WTC11 (cell line): ENCODE results near the gene AP2S1. TPM values are rescaled to one million over a fixed set of nuclear protein-coding genes. Genes with fewer than 3 reads are reported as not detected.

ENCODE experiments used
- ATAC-seq: fragments of 200-7000 bp; cut with Tn5 transposase; 2 replicates; pipeline ENCODE4 v1.10.0; 2021; ENCODE audit warnings: mild to moderate bottlenecking, moderate library complexity
- CTCF ChIA-PET: fragments of 300-600 bp; sonication (Branson Sonifier 250); formaldehyde crosslinking; loops from one replicate; lab custom pipeline; 2021; ENCODE audit warnings: antibody characterized with exemption; lab: Charles Lee
- POLR2A ChIA-PET: fragments of 350-600 bp; sonication (Branson Sonifier 250); formaldehyde crosslinking; loops from one replicate; lab custom pipeline; 2021; ENCODE audit warnings: antibody characterized with exemption; lab: Charles Lee
- DNase-seq: peaks from one replicate; pipeline ENCODE4 v3.0.0; 2021; ENCODE audit warnings: low spot score
- H3K27ac Mint-ChIP-seq: 2 replicates; pipeline ENCODE4 v1.8.0; 2021; ENCODE audit warnings: mixed read lengths
- H3K27me3 Mint-ChIP-seq: 2 replicates; pipeline ENCODE4 v1.8.0; 2021; ENCODE audit warnings: low read depth, mild to moderate bottlenecking, moderate library complexity, mixed read lengths
- H3K36me3 Mint-ChIP-seq: 2 replicates; pipeline ENCODE4 v1.8.0; 2021; ENCODE audit warnings: mixed read lengths
- H3K4me1 Mint-ChIP-seq: 2 replicates; pipeline ENCODE4 v1.8.0; 2022; ENCODE audit warnings: mixed read lengths
- H3K4me3 Mint-ChIP-seq: 2 replicates; pipeline ENCODE4 v1.8.0; 2021; ENCODE audit warnings: mild to moderate bottlenecking, moderate library complexity, mixed read lengths
- H3K9me3 Mint-ChIP-seq: 2 replicates; pipeline ENCODE4 v1.8.0; 2021; ENCODE audit warnings: mixed read lengths
- ATF1 ChIP-seq: sonication (generic); formaldehyde crosslinking; IDR thresholded peaks from 2 replicates; pipeline ENCODE4 v1.8.1; 2023; ENCODE audit warnings: mild to moderate bottlenecking, moderate library complexity, missing genetic modification reagents
- ATF3 ChIP-seq: sonication (generic); formaldehyde crosslinking; conservative IDR thresholded peaks from 2 replicates; pipeline ENCODE4 v1.8.1; 2022; ENCODE audit warnings: mild to moderate bottlenecking, missing genetic modification reagents
- CTCF ChIP-seq: fragments of 200-600 bp; IDR thresholded peaks from 2 replicates; pipeline ENCODE4 v1.8.0; 2022; ENCODE audit warnings: antibody characterized with exemption
- ELF4 ChIP-seq: sonication (generic); formaldehyde crosslinking; IDR thresholded peaks from 2 replicates; pipeline ENCODE4 v1.8.1; 2022; ENCODE audit warnings: low read depth, mild to moderate bottlenecking, moderate library complexity, missing genetic modification reagents
- FOXJ3 ChIP-seq: sonication (generic); formaldehyde crosslinking; IDR thresholded peaks from 2 replicates; pipeline ENCODE4 v1.9.0; 2021; ENCODE audit warnings: missing genetic modification reagents, mild to moderate bottlenecking, borderline replicate concordance
- KAT7 ChIP-seq: sonication (generic); formaldehyde crosslinking; IDR thresholded peaks from 2 replicates; pipeline ENCODE4 v1.8.1; 2023; ENCODE audit warnings: missing genetic modification reagents, mild to moderate bottlenecking, borderline replicate concordance
- MAX ChIP-seq: sonication (generic); formaldehyde crosslinking; IDR thresholded peaks from 2 replicates; pipeline ENCODE4 v1.8.0; 2022; ENCODE audit warnings: mild to moderate bottlenecking, missing genetic modification reagents
- MXD4 ChIP-seq: fragments of 250-450 bp; sonication (Bioruptor Pico); IDR thresholded peaks from 2 replicates; pipeline ENCODE4 v1.8.0; 2021; ENCODE audit warnings: mild to moderate bottlenecking, moderate library complexity, borderline replicate concordance
- NR3C1 ChIP-seq: sonication (generic); formaldehyde crosslinking; conservative IDR thresholded peaks from 2 replicates; pipeline ENCODE4 v1.8.1; 2023; ENCODE audit warnings: low read depth, mild to moderate bottlenecking, missing genetic modification reagents
- PRRX2 ChIP-seq: fragments of 250-450 bp; sonication (Bioruptor Pico); IDR thresholded peaks from 2 replicates; pipeline ENCODE4 v1.8.0; 2021; ENCODE audit warnings: mild to moderate bottlenecking
- SMAD3 ChIP-seq: sonication (generic); formaldehyde crosslinking; IDR thresholded peaks from 2 replicates; pipeline ENCODE4 v1.8.0; 2022; ENCODE audit warnings: missing genetic modification reagents, mild to moderate bottlenecking, borderline replicate concordance
- TEAD1 ChIP-seq: sonication (generic); formaldehyde crosslinking; IDR thresholded peaks from 2 replicates; pipeline ENCODE4 v1.8.0; 2022; ENCODE audit warnings: mild to moderate bottlenecking, missing genetic modification reagents
- TP53 ChIP-seq: sonication (generic); formaldehyde crosslinking; IDR thresholded peaks from 2 replicates; pipeline ENCODE4 v1.8.1; 2023; ENCODE audit warnings: mild to moderate bottlenecking, missing genetic modification reagents
- ZNF317 ChIP-seq: sonication (generic); formaldehyde crosslinking; IDR thresholded peaks from 2 replicates; pipeline ENCODE4 v1.8.1; 2023; ENCODE audit warnings: low read depth, mild to moderate bottlenecking, moderate library complexity, missing genetic modification reagents, borderline replicate concordance
- ZNF423 ChIP-seq: fragments of 250-450 bp; sonication (Bioruptor Pico); IDR thresholded peaks from 2 replicates; pipeline ENCODE4 v2.1.2; 2022; ENCODE audit warnings: mild to moderate bottlenecking, moderate library complexity
- total RNA-seq: library from RNA; stranded (reverse); gene quantifications from 3 replicates; pipeline ENCODE4 v1.2.3, GENCODE V29; 2021
- TF ChIP-seq, protein P1 (sequence below): sonication (generic); formaldehyde crosslinking; IDR thresholded peaks from 2 replicates; pipeline ENCODE4 v1.8.1; 2023; ENCODE audit warnings: mild to moderate bottlenecking, missing genetic modification reagents, borderline replicate concordance
- TF ChIP-seq, protein P2 (sequence below): fragments of 250-450 bp; sonication (Bioruptor Pico); IDR thresholded peaks from 2 replicates; pipeline ENCODE4 v1.9.0; 2021; ENCODE audit warnings: moderate library complexity, mild to moderate bottlenecking, inconsistent platforms, borderline replicate concordance
- TF ChIP-seq, protein P3 (sequence below): sonication (generic); formaldehyde crosslinking; IDR thresholded peaks from 2 replicates; pipeline ENCODE4 v1.8.1; 2023; ENCODE audit warnings: mild to moderate bottlenecking, moderate library complexity, missing genetic modification reagents

AP2S1 gene
- total RNA-seq, 1 experiment from 2014 or later: 249 TPM

DNA sequence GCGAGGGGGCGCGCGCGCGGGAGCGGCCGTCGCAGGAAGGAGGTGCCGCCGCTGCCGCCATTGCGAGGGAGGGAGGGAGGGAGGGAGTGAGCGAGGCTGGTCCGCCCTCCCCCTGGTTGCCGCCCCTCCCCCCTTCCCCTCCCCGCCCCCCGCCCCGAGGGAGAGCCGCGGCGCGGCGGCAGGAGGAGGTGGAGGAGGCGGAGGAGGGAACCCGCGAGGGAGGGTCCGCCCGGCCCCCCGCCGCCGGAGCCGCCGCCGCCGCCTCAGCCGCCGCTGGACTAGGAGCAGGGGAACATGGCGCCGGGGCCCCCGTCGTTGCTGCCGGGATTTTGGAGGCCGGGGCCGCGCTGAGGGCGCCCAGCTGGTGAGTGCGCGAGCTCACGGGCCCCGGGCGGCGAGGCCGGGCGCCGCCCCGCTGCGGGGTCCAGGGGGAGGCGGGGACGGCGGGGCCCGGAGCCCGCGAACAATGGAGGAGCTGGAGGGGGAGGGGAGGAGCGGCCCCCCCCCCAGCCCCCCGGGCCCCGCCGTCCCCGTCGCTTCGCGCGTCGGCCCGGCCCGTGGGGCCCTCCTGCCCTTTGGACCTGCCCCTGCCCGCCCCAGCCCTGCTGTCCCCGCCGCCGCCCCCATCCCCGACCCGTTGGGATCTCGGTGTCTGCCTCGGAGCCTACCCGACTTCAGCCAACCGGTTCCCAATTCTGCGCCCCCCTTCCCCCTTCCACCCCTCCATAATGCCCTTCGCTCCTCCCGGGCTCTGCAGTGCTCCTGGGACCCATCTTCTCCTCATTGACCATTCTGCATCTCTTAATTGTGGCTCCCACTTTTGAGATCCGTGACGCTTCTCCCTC, 10.4 kb upstream of the AP2S1 start, which contains the start of gene ARHGAP35:
Gene ARHGAP35, plus strand, starts transcription at position 152 of the 845 bp plus-strand sequence. CDS start 57,679 bp downstream, outside the sequence.
- DNase-seq: peak; percentile 69

More for the DNA sequence above, 10.4 kb upstream of the AP2S1 start, which contains the start of gene ARHGAP35:
- Mint-ChIP-seq H3K27me3 (peaks cover under 1% of the 10 kb centered on the region; the same call in 1 of the 2 replicates), H3K4me1 (peaks cover 13% of the 10 kb centered on the region), H3K36me3 (no peaks in the 10 kb centered on the region), H3K9me3 (no peaks in the 10 kb centered on the region), H3K4me3 (peak within 1 kb of the TSS; percentile 74), H3K27ac (peak within 1 kb of the TSS; percentile 98)
- ChIA-PET CTCF (interaction anchor here (0.7 to 3.8 kb wide), 4 partner anchors 21 to 152 kb away, joined by 3 to 22 read pairs (median 4); no protein-coding TSS in a partner anchor), POLR2A (interaction anchor here (0.5 to 1.6 kb wide), 6 partner anchors 10 to 1464 kb away, joined by 3 to 5 read pairs (median 4); partner anchors contain the start of genes AP2S1 and SLC1A5)
- ATAC-seq: peak; percentile 4
- TF ChIP-seq ZNF423 (CRISPR knock-in tag) (no peak), ELF4 (CRISPR knock-in tag) (0 out of 2 replicates have a peak, but pooled peaks have one; percentile 20), TP53 (CRISPR knock-in tag) (0 out of 2 replicates have a peak, but pooled peaks have one; percentile 17), NR3C1 (CRISPR knock-in tag) (no peak), ATF1 (CRISPR knock-in tag) (no peak), MXD4 (no peak), TEAD1 (CRISPR knock-in tag) (no peak), CTCF (no peak), KAT7 (CRISPR knock-in tag) (no peak; the same call in 1 of the 2 replicates), FOXJ3 (CRISPR knock-in tag) (no peak), ZNF317 (CRISPR knock-in tag) (no peak), ATF3 (CRISPR knock-in tag) (no peak), PRRX2 (no peak), SMAD3 (CRISPR knock-in tag) (no peak), MAX (no peak)
- TF ChIP-seq, protein P1, sequence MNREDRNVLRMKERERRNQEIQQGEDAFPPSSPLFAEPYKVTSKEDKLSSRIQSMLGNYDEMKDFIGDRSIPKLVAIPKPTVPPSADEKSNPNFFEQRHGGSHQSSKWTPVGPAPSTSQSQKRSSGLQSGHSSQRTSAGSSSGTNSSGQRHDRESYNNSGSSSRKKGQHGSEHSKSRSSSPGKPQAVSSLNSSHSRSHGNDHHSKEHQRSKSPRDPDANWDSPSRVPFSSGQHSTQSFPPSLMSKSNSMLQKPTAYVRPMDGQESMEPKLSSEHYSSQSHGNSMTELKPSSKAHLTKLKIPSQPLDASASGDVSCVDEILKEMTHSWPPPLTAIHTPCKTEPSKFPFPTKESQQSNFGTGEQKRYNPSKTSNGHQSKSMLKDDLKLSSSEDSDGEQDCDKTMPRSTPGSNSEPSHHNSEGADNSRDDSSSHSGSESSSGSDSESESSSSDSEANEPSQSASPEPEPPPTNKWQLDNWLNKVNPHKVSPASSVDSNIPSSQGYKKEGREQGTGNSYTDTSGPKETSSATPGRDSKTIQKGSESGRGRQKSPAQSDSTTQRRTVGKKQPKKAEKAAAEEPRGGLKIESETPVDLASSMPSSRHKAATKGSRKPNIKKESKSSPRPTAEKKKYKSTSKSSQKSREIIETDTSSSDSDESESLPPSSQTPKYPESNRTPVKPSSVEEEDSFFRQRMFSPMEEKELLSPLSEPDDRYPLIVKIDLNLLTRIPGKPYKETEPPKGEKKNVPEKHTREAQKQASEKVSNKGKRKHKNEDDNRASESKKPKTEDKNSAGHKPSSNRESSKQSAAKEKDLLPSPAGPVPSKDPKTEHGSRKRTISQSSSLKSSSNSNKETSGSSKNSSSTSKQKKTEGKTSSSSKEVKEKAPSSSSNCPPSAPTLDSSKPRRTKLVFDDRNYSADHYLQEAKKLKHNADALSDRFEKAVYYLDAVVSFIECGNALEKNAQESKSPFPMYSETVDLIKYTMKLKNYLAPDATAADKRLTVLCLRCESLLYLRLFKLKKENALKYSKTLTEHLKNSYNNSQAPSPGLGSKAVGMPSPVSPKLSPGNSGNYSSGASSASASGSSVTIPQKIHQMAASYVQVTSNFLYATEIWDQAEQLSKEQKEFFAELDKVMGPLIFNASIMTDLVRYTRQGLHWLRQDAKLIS: no peak
- TF ChIP-seq, protein P2, sequence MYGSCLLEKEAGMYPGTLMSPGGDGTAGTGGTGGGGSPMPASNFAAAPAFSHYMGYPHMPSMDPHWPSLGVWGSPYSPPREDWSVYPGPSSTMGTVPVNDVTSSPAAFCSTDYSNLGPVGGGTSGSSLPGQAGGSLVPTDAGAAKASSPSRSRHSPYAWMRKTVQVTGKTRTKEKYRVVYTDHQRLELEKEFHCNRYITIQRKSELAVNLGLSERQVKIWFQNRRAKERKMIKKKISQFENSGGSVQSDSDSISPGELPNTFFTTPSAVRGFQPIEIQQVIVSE (CRISPR knock-in tag): no peak
- TF ChIP-seq, protein P3, sequence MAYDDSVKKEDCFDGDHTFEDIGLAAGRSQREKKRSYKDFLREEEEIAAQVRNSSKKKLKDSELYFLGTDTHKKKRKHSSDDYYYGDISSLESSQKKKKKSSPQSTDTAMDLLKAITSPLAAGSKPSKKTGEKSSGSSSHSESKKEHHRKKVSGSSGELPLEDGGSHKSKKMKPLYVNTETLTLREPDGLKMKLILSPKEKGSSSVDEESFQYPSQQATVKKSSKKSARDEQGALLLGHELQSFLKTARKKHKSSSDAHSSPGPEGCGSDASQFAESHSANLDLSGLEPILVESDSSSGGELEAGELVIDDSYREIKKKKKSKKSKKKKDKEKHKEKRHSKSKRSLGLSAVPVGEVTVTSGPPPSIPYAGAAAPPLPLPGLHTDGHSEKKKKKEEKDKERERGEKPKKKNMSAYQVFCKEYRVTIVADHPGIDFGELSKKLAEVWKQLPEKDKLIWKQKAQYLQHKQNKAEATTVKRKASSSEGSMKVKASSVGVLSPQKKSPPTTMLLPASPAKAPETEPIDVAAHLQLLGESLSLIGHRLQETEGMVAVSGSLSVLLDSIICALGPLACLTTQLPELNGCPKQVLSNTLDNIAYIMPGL: 0 out of 2 replicates have a peak, but pooled peaks have one; percentile 41
